NB4 (cell line): ENCODE measurements around the gene CEP43.

ENCODE experiments used
- MYC ChIP-seq: IDR thresholded peaks from 2 replicates; pipeline ENCODE4 v1.6.1; 2011; ENCODE audit warnings: low read depth, low read length
- POLR2A ChIP-seq: IDR thresholded peaks from 2 replicates; pipeline ENCODE4 v1.6.1; 2011; ENCODE audit warnings: mild to moderate bottlenecking; ENCODE audit not compliant: insufficient read length; ENCODE audit errors: extremely low read depth
- TF ChIP-seq, protein P1 (sequence below): IDR thresholded peaks from one replicate; pipeline ENCODE4 v1.5.1; 2012; ENCODE audit warnings: low read depth, low read length

DNA sequence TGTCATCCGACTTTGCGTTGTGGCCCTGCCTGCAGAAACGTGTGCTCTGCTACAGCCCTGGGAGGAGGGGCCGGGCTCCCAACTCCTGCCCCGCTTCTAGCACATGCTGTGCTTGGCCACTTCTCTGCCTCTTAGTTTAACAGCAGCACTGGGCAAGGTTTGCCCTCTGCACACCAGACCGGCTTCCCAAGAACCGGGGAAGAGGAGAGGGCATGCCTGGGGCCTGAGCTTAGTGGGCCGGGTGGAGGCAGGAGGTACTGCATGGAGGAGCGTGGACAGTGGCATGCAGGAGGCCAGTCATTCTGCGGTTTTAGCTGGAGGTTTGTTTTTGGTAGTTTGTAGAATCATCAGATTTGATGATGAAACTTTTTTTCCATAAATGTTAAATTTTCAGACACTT, 45.5 kb downstream of the CEP43 start:
- TF ChIP-seq POLR2A (no peak), MYC (no peak)
- TF ChIP-seq, protein P1, sequence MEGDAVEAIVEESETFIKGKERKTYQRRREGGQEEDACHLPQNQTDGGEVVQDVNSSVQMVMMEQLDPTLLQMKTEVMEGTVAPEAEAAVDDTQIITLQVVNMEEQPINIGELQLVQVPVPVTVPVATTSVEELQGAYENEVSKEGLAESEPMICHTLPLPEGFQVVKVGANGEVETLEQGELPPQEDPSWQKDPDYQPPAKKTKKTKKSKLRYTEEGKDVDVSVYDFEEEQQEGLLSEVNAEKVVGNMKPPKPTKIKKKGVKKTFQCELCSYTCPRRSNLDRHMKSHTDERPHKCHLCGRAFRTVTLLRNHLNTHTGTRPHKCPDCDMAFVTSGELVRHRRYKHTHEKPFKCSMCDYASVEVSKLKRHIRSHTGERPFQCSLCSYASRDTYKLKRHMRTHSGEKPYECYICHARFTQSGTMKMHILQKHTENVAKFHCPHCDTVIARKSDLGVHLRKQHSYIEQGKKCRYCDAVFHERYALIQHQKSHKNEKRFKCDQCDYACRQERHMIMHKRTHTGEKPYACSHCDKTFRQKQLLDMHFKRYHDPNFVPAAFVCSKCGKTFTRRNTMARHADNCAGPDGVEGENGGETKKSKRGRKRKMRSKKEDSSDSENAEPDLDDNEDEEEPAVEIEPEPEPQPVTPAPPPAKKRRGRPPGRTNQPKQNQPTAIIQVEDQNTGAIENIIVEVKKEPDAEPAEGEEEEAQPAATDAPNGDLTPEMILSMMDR = no peak
